ENCODE data around the gene MED23.
"Not testable (repeated sequence)": the region's sequence is repeated elsewhere in the genome, so short reads cannot be mapped to it uniquely, and the experiment has no call there.

Gene MED23

DNA sequence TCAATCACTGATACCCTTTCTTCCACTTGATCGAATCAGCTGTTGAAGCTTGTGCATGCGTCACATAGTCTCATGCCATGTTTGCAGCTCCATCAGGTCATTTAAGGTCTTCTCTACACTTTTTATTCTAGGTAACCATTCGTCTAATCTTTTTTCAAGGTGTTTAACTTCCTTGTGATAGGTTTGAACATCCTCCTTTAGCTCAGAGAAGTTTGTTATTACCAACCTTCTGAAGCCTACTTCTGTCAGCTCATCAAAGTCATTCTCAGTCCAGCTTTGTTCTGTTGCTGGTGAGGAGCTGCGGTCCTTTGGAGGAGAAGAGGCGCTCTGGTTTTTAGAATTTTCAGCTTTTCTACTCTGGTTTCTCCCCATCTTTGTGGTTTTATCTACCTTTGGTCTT lies 97.1 kb downstream of the MED23 start:
- H3K9ac ChIP-seq (ENCODE audit: low read depth, low read length); H3K27me3 ChIP-seq (ENCODE audit: control insufficient read depth, insufficient read depth, low read length); H3K4me3 ChIP-seq (ENCODE audit: low read depth, low read length); H3K36me3 ChIP-seq (ENCODE audit: control insufficient read depth, insufficient read depth, low read length); H3K9me3 ChIP-seq (ENCODE audit: control insufficient read depth, insufficient read depth, low read length); H3K4me1 ChIP-seq (ENCODE audit: control insufficient read depth, insufficient read depth, low read length): not testable (repeated sequence)

DNA sequence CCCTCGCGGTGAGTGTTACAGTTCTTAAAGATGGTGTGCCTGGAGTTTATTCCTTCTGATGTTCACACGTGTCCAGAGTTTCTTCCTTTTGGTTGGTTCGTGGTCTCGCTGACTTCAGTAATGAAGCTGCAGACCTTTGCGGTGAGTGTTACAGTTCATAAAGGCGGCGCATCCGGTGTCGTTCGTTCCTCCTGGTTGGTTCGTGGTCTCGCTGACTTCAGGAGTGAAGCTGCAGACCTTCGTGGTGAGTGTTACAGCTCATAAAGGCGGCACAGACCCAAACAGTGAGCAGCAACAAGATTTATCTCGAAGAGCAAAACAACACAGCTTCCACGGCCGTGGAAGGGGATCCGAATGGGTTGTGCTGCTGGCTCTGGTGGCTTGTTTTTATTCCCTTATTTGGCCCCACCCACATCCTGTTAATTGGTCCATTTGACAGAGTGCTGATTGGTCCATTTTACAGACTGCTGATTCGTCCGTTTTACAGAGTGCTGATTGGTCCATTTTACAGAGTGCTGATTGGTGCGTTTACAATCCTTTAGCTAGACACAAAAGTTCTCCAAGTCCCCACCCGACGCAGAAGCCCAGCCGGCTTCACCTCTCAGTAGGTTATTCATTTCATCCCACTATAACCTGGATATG lies 103.2 kb downstream of the MED23 start:
- H3K9me3 ChIP-seq (ENCODE audit: control insufficient read depth, insufficient read depth, low read length): no peaks in the 10 kb centered on the region

DNA sequence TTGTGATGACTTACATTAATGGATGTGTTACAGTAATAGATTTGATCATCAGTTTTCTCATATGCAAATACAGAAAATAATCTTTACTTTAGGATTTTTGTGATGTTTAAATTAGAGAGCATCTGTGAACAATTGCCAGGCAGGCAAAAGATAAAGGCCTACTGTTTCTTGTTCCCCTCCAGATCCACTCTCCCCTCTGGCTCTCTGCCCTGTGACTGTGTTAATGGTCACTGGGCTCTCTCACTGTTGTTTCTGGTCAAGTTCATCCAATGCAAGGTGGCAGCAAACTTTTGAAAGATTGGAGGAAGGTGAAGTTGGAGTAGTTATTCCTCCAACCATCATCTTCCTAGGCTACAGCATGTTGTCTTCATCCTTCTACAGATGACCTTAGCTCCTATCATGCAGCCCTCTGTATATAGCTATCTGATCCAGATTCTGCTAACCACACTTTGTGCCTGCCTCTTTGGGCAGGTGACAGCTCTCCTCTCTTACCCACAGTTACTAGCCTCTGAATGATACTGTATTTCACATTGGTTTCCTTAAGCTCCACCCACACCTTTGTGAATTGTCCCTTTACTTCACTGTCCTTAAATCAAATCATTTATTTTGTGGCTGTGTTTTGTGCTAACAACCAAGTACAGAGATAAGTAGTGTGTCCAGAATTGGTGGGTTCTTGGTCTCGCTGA lies 103.9 kb downstream of the MED23 start:
- Histone ChIP-seq H3K27me3 (ENCODE audit: control insufficient read depth, insufficient read depth, low read length) (no peaks in the 10 kb centered on the region), H3K9me3 (ENCODE audit: control insufficient read depth, insufficient read depth, low read length) (no peaks in the 10 kb centered on the region), H3K36me3 (ENCODE audit: control insufficient read depth, insufficient read depth, low read length) (no peaks in the 10 kb centered on the region), H3K9ac (ENCODE audit: low read depth, low read length) (no peak overlapping the region), H3K4me3 (ENCODE audit: low read depth, low read length) (no peak overlapping the region), H3K4me1 (ENCODE audit: control insufficient read depth, insufficient read depth, low read length) (no peaks in the 10 kb centered on the region)

More for the DNA sequence above, 103.2 kb downstream of the MED23 start:
- Histone ChIP-seq H3K4me3 (ENCODE audit: low read depth, low read length) (no peak overlapping the region), H3K4me1 (ENCODE audit: control insufficient read depth, insufficient read depth, low read length) (no peaks in the 10 kb centered on the region), H3K27me3 (ENCODE audit: control insufficient read depth, insufficient read depth, low read length) (no peaks in the 10 kb centered on the region), H3K9ac (ENCODE audit: low read depth, low read length) (no peak overlapping the region), H3K36me3 (ENCODE audit: control insufficient read depth, insufficient read depth, low read length) (no peaks in the 10 kb centered on the region)
